Loucy (cell line): Measurements from ENCODE around the gene ACADVL.

Experiments used
- H2AFZ ChIP-seq: fragments of 200-600 bp; sonication (generic); 2 replicates; pipeline ENCODE4 v1.6.0; 2016; ENCODE audit warnings: antibody characterized with exemption, mild to moderate bottlenecking, low read length, moderate library complexity
- H3F3A ChIP-seq: fragments of 200-600 bp; 2 replicates; pipeline ENCODE4 v1.6.0; 2016; ENCODE audit warnings: antibody characterized with exemption, low read depth, mild to moderate bottlenecking
- H3K27me3 ChIP-seq: fragments of 200-600 bp; sonication (generic); 2 replicates; pipeline ENCODE4 v1.6.1; 2014; ENCODE audit warnings: low read length, mild to moderate bottlenecking; ENCODE audit not compliant: insufficient read depth, poor library complexity, severe bottlenecking
- H3K36me3 ChIP-seq: fragments of 200-600 bp; sonication (generic); 2 replicates; pipeline ENCODE4 v1.6.1; 2016; ENCODE audit warnings: low read length; ENCODE audit not compliant: insufficient read depth
- H3K4me1 ChIP-seq: fragments of 200-600 bp; sonication (generic); 2 replicates; pipeline ENCODE4 v1.5.1; 2014; ENCODE audit warnings: low read length, mild to moderate bottlenecking; ENCODE audit not compliant: insufficient read depth, poor library complexity, severe bottlenecking
- H3K4me2 ChIP-seq: fragments of 200-600 bp; sonication (generic); 2 replicates; pipeline ENCODE4 v1.6.0; 2014; ENCODE audit warnings: antibody characterized with exemption, low read length, low read depth, mild to moderate bottlenecking; ENCODE audit not compliant: poor library complexity, severe bottlenecking
- H3K4me3 ChIP-seq: fragments of 200-600 bp; sonication (generic); 2 replicates; pipeline ENCODE4 v1.5.1; 2014; ENCODE audit warnings: low read length, mild to moderate bottlenecking, mixed read lengths; ENCODE audit not compliant: poor library complexity, severe bottlenecking
- H3K79me2 ChIP-seq: fragments of 200-600 bp; sonication (generic); 2 replicates; pipeline ENCODE4 v1.6.1; 2014; ENCODE audit warnings: low read length; ENCODE audit not compliant: insufficient read depth
- H3K9ac ChIP-seq: fragments of 200-600 bp; sonication (generic); 2 replicates; pipeline ENCODE4 v1.6.0; 2014; ENCODE audit warnings: mild to moderate bottlenecking, low read depth, low read length, moderate library complexity; ENCODE audit not compliant: poor library complexity, severe bottlenecking
- H3K9me2 ChIP-seq: fragments of 200-600 bp; sonication (generic); replicated peaks from 2 replicates; pipeline ENCODE4 v1.6.1; 2016; ENCODE audit warnings: low read depth, low read length, mixed read lengths
- H3K9me3 ChIP-seq: fragments of 200-600 bp; sonication (generic); 2 replicates; pipeline ENCODE4 v1.6.1; 2014; ENCODE audit warnings: mild to moderate bottlenecking, antibody characterized with exemption, low read length, low read depth; ENCODE audit not compliant: insufficient read depth
- H4K20me1 ChIP-seq: fragments of 200-600 bp; sonication (generic); 2 replicates; pipeline ENCODE4 v1.6.0; 2014; ENCODE audit warnings: antibody characterized with exemption, low read length, mild to moderate bottlenecking; ENCODE audit not compliant: insufficient read depth, poor library complexity, severe bottlenecking
- CTCF ChIP-seq: fragments of 200-600 bp; sonication (generic); conservative IDR thresholded peaks from 2 replicates; pipeline ENCODE4 v1.5.1; 2014; ENCODE audit warnings: mild to moderate bottlenecking, antibody characterized with exemption, low read length
- EZH2phosphoT487 ChIP-seq: fragments of 200-600 bp; IDR thresholded peaks from 2 replicates; pipeline ENCODE4 v1.6.1; 2018; ENCODE audit warnings: antibody characterized with exemption, mild to moderate bottlenecking, moderate library complexity, borderline replicate concordance

ACADVL gene

GRCh38 chr17:7186241-7186640 is 33.5 kb upstream of the ACADVL start:
- H3F3A ChIP-seq, result no peaks in the 10 kb centered on the region
- H3K9me2 ChIP-seq, result no peaks in the 10 kb centered on the region
- TF ChIP-seq EZH2phosphoT487 (no peak), CTCF (peak; percentile 46)
- H3K27me3 ChIP-seq, result no peaks in the 10 kb centered on the region
- H3K9me3 ChIP-seq, result no peaks in the 10 kb centered on the region
- no peak overlapping the region for H3K4me3 ChIP-seq
- H3K36me3 ChIP-seq, result peaks cover 5% of the 10 kb centered on the region; the same call in 1 of the 2 replicates
- no peaks in the 10 kb centered on the region for H3K4me1 ChIP-seq
- no peaks in the 10 kb centered on the region for H3K79me2 ChIP-seq
- H3K4me2 ChIP-seq, result no peak overlapping the region
- H4K20me1 ChIP-seq, result no peaks in the 10 kb centered on the region
- no peak overlapping the region for H3K9ac ChIP-seq
- H2AFZ ChIP-seq, result no peak overlapping the region

GRCh38 chr17:7190276-7190917 is 29.3 kb upstream of the ACADVL start:
- no peaks in the 10 kb centered on the region for H3K27me3 ChIP-seq
- H3K4me3 ChIP-seq, result no peak overlapping the region
- H3K4me2 ChIP-seq, result no peak overlapping the region
- H3K9me3 ChIP-seq, result no peaks in the 10 kb centered on the region
- TF ChIP-seq CTCF (no peak), EZH2phosphoT487 (no peak)
- no peaks in the 10 kb centered on the region for H3K4me1 ChIP-seq
- H3K79me2 ChIP-seq, result no peaks in the 10 kb centered on the region
- H3K9me2 ChIP-seq, result no peaks in the 10 kb centered on the region
- H4K20me1 ChIP-seq, result no peaks in the 10 kb centered on the region
- no peaks in the 10 kb centered on the region for H3F3A ChIP-seq
- H2AFZ ChIP-seq, result no peak overlapping the region
- H3K9ac ChIP-seq, result no peak overlapping the region
- peaks cover 11% of the 10 kb centered on the region; the same call in 1 of the 2 replicates for H3K36me3 ChIP-seq

- Histone ChIP-seq H3K4me3 (no peak overlapping the region), H3K9me3 (no peaks in the 10 kb centered on the region), H3K9me2 (no peaks in the 10 kb centered on the region), H3K4me1 (no peaks in the 10 kb centered on the region), H3F3A (no peaks in the 10 kb centered on the region), H4K20me1 (no peaks in the 10 kb centered on the region), H3K27me3 (no peaks in the 10 kb centered on the region), H3K36me3 (peaks cover 18% of the 10 kb centered on the region; the same call in 1 of the 2 replicates), H3K4me2 (no peak overlapping the region), H3K9ac (no peak overlapping the region), H2AFZ (no peak overlapping the region), H3K79me2 (no peaks in the 10 kb centered on the region)
- TF ChIP-seq EZH2phosphoT487 (no peak), CTCF (no peak)
Measured at GRCh38 chr17:7191069-7191468, 28.7 kb upstream of the ACADVL start.
